ENCODE results near the gene STOM. TPM values are rescaled to one million over a fixed set of nuclear protein-coding genes. Genes with fewer than 3 reads are reported as not detected.

Gene STOM
- polyA plus RNA-seq, 3 donors, result 23.8 to 66.9 (median 63.8) TPM

- no peak overlapping the region for H3K4me2 ChIP-seq (replicated peaks; ENCODE audit: extremely low read depth, low read length, poor library complexity, severe bottlenecking)
- H3K36me3 ChIP-seq (replicated peaks in 1 of 2; ENCODE audit: control insufficient read depth in 1 of 2, insufficient read depth in 2 of 2, low read length in 2 of 2), result peaks cover 0 to 10% of the 10 kb centered on the region in 2 donors
- peak overlapping the region in 1 of 2 donors; percentile 57 for H3K27ac ChIP-seq (ENCODE audit: low read depth in 1 of 2, low read length in 2 of 2)
- WGBS (ENCODE audit: insufficient coverage), result 40% methylated on average over 1 of the region's 3 CpGs
- Mint-ChIP-seq H3K27ac (peak overlapping the region in 6 of 7 donors; percentile 30 to 92 (median 84)), H3K4me3 (no peak overlapping the region), H3K4me1 (peaks cover 49% of the 10 kb centered on the region), H3K27me3 (ENCODE audit: low read depth in 3 of 3) (no peaks in the 10 kb centered on the region), H3K36me3 (peaks cover 8 to 16% of the 10 kb centered on the region in 2 donors), H3K9me3 (peaks cover 0 to 1% (median 0%) of the 10 kb centered on the region in 7 donors)
- H3K9me3 ChIP-seq (replicated peaks in 1 of 2; ENCODE audit: control insufficient read depth in 1 of 2, insufficient read depth in 1 of 2, low read length in 2 of 2), result no peaks in the 10 kb centered on the region
- H3K4me3 ChIP-seq (replicated peaks in 1 of 3; ENCODE audit: low read depth in 2 of 3, low read length in 3 of 3), result no peak overlapping the region
- no peak overlapping the region for H3K9ac ChIP-seq (ENCODE audit: insufficient read depth, low read length, poor library complexity, severe bottlenecking)
- no peak for DNase-seq
- H3K27me3 ChIP-seq (ENCODE audit: control insufficient read depth in 2 of 2, insufficient read depth in 2 of 2, low read length in 2 of 2), result no peaks in the 10 kb centered on the region
- intact Hi-C loops (cut with micrococcal nuclease), result no loop called here
- H4K20me1 ChIP-seq (ENCODE audit: insufficient read depth, low read length), result no peaks in the 10 kb centered on the region
- peaks cover 38 to 46% of the 10 kb centered on the region in 2 donors for H3K4me1 ChIP-seq (ENCODE audit: control insufficient read depth in 1 of 2, insufficient read depth in 2 of 2, low read length in 2 of 2)
- no peak overlapping the region for H2AFZ ChIP-seq (ENCODE audit: insufficient read depth, low read depth, low read length, poor library complexity, severe bottlenecking)
- TF ChIP-seq CTCF (IDR thresholded peaks at IDR 0.05), result no peak
- peaks cover 45% of the 10 kb centered on the region for H3K79me2 ChIP-seq (ENCODE audit: insufficient read depth, low read length)
These were observed 10.4 kb downstream of the STOM start for GRCh38 chr9:121359351-121360294.

- Mint-ChIP-seq H3K4me1 (peaks cover 47% of the 10 kb centered on the region), H3K4me3 (peak overlapping the region; percentile 9 to 72)
These were observed 11.3 kb downstream of the STOM start for GRCh38 chr9:121358751-121359150.

More at GRCh38 chr9:121358751-121359150, 11.3 kb downstream of the STOM start:
- TF ChIP-seq CTCF (IDR thresholded peaks at IDR 0.05), result no peak
- Histone ChIP-seq H3K9ac (ENCODE audit: insufficient read depth, low read length, poor library complexity, severe bottlenecking) (no peak overlapping the region), H3K4me3 (replicated peaks in 1 of 3; ENCODE audit: low read depth in 2 of 3, low read length in 3 of 3) (peak overlapping the region in 1 of 3 experiments; percentile 29), H3K4me1 (ENCODE audit: control insufficient read depth in 1 of 2, insufficient read depth in 2 of 2, low read length in 2 of 2) (peaks cover 38 to 44% of the 10 kb centered on the region in 2 donors), H3K27ac (ENCODE audit: low read depth in 1 of 2, low read length in 2 of 2) (peak overlapping the region in 1 of 2 donors; percentile 57), H3K4me2 (replicated peaks; ENCODE audit: extremely low read depth, low read length, poor library complexity, severe bottlenecking) (peak overlapping the region; percentile 42), H2AFZ (ENCODE audit: insufficient read depth, low read depth, low read length, poor library complexity, severe bottlenecking) (no peak overlapping the region), H3K79me2 (ENCODE audit: insufficient read depth, low read length) (peaks cover 37% of the 10 kb centered on the region), H4K20me1 (ENCODE audit: insufficient read depth, low read length) (no peaks in the 10 kb centered on the region), H3K36me3 (replicated peaks in 1 of 2; ENCODE audit: control insufficient read depth in 1 of 2, insufficient read depth in 2 of 2, low read length in 2 of 2) (peaks cover 0 to 10% of the 10 kb centered on the region in 2 donors), H3K27me3 (ENCODE audit: control insufficient read depth in 2 of 2, insufficient read depth in 2 of 2, low read length in 2 of 2) (no peaks in the 10 kb centered on the region), H3K9me3 (replicated peaks in 1 of 2; ENCODE audit: control insufficient read depth in 1 of 2, insufficient read depth in 1 of 2, low read length in 2 of 2) (no peaks in the 10 kb centered on the region)
- DNase-seq, result peak; percentile 27 to 72 (median 38)
- Mint-ChIP-seq H3K36me3 (peaks cover 8 to 19% of the 10 kb centered on the region in 2 donors), H3K27ac (peak overlapping the region; percentile 30 to 92 (median 80)), H3K27me3 (ENCODE audit: low read depth in 3 of 3) (no peaks in the 10 kb centered on the region), H3K9me3 (peaks cover 0 to 1% (median 0%) of the 10 kb centered on the region in 7 donors)
- WGBS (ENCODE audit: insufficient coverage), result no CpG with 5 or more reads among the region's 3 CpGs
- intact Hi-C loops (cut with micrococcal nuclease), result no loop called here
